ENCODE results near the gene C1orf116.

The C1orf116 gene

GRCh38 chr1:207032528-207033017 lies at the start of gene C1orf116:
TSS of gene C1orf116 (minus strand) at chr1:207032756. CDS start at chr1:207027598, 5,158 bp downstream.
- DNase-seq = no peak

DNA sequence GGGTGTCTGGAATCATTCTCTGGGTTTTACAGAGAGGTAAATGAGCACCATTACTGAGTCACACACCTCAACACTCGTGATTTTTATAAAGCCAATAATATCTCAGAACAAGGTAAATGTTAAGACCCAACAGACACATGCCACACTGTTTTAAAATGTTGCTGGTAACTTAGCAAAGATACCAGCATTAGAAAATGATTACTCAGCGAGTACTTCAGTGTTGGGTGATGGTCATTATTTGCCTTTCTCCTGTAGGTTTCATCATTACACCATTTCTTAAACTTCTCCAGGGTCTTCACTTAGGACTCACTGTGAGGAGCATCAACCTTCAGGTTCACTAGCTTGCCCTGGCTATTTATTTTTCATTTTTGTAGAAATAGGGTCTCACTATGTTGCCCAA lies 49.2 kb upstream of the C1orf116 start:
- DNase-seq = no peak

DNA sequence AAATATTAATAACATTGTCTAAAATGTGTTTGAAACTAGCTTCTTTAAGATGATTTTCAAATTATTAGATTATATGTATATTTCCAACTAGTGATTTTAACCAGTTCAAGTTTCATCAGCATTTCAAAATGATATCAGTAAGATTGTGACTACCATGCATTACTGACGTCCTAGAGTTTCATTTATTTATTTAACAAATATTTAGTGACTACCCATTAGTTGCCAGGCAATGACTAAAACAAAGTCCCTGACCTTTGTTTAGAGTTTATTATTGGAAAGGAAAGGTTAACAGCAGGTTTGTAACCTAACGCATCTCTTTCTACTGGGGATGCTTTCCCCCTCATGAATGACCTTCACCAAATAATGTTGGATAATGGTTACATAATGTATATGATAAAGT lies 48.5 kb upstream of the C1orf116 start:
- DNase-seq = no peak

DNA sequence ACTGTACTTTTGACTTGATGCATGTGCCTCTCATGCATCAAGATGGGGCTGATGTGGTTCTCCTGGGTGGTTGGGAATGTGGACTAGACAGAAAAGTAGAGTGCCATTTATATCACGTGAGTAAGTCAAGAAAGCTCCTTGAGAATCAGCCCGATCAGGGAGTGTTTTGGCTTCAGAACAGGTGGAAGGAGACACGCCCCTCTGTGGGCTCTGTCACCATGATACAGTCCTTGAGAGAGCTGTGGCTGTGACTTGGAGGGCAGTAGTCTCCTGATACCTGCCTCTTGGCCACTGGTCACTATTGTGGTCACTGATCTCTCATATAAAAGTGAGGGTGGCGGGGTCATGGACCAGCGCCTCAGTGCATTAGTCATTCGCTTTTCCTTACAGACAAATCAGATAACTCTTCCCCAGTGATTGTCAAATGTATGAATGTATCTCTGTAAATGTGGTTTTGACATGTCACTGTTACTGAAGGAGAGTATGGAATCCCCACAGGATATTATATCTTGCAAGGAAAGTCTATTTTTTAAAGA lies 47.2 kb upstream of the C1orf116 start:
- no peak for DNase-seq

GRCh38 chr1:207078578-207079132 lies 46.1 kb upstream of the C1orf116 start:
- DNase-seq = no peak

DNA sequence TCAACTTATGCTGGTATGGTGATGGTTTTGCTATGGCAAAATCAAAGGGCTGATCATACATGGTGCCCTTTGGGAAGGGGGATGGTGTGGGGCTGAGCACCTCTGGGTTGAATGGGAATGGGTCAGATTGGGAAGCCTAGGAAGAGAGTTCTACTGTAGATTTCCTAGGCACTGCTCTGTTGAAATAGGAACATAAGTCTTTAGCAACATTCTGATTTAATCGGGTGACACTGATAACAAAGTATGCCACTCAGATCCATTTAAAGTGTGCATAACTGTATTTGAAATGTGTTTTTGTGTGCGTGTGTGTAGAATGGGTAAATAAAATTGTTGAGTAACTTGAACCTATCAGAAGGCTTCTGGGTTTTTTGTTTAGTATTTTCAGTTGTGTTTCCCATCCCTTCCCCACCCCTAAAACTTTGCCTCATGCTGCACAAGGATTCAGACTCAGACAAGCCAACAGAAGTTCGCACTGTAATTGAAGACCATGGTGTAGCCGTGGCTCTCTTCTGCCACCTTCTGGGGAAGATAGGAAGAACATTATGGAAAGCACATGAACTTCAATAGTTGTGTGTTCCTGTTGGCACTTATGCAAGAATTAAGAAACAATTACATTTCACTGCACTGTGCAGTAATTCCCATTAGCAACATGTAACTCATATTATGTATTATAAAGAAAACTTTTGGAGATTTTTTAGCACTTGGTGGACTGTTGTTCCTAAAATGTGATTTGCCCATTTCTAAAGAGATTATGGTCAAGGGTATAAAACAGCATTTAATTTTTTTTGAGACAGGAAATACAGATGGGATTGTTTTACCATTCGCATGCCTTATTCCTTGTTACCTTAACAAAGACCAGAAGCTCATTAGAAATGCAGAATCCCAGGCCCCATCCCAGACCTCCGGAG lies 45.2 kb upstream of the C1orf116 start:
- peak; percentile 64 to 66 for DNase-seq

GRCh38 chr1:207077012-207077411 lies 44.5 kb upstream of the C1orf116 start:
- DNase-seq = no peak

GRCh38 chr1:207076181-207076955 lies 43.8 kb upstream of the C1orf116 start:
- DNase-seq = no peak

GRCh38 chr1:207073906-207074820 lies 41.6 kb upstream of the C1orf116 start:
- no peak for DNase-seq

GRCh38 chr1:207072233-207072632 lies 39.7 kb upstream of the C1orf116 start:
- no peak for DNase-seq

GRCh38 chr1:207071426-207071825 lies 38.9 kb upstream of the C1orf116 start:
- no peak for DNase-seq

- DNase-seq = no peak
Measured at GRCh38 chr1:207070811-207071210, 38.3 kb upstream of the C1orf116 start.

DNA sequence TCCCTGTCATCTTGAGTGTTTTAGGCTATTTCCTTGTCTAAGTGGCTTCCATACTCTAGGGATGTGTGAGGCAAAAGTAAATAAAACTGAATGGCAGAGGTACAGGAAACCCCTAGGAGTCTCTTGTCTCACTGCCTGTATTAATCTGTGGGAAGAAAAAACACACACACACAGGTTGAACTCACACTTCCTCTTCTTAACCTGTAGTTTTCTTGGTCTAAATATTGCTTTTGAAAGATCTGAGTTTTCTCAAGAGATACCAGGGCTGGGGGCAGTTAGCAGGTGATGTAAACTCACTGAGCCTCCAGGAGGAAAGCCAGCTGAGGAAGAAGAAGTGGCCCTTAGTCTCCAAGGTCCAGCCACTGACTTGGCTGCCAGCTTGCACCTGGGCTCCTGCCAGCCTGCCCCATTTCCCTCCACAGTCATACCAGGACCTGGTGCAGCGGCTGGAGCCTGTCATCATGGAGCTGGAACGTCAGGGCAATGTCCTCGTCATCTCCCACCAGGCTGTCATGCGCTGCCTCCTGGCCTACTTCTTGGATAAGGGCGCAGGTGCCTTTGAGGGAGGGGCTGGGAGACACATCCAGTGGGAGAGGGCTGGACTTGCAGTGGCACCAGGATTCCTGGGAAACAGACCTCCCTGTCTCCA lies 37.4 kb upstream of the C1orf116 start:
- DNase-seq = no peak

DNA sequence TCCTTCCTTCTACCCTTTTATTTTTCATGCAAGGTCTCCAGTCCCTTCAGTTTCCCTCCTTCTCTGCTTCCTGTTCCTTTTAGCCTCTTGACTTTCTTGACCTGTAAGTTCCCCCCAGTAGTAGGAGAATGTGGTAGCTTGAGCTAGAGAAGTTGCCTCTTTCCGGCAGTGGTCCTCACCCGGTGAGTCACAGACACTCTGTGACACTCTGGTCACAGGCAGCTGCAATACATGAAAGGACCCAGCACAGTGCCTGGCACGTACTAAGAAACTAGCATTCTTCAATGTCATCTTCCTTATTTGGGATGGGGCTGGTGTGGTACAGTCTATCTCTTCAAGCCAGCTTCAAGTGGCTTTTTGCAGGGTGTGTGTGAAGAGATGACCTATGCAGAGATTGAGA lies 36.5 kb upstream of the C1orf116 start:
- no peak for DNase-seq

DNA sequence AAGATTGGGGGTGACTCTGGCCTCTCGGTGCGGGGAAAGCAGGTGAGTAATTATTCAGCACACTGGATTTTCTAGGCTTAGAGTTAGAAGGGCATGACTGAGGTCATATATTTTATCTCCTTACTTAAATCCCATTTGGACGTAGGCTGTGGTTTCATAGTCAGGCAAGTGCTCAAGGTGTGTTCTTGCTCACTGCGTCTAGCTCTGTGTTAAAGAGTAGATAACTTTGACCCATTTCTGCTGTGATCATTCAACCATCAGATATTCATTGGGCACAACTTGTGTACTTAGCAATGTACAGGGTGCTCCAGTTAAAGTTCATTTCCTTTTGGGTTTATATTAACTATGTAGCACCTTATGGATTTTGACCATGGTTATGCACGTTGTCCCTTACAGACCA lies 35.1 kb upstream of the C1orf116 start:
- no peak for DNase-seq

- DNase-seq = no peak
Measured at GRCh38 chr1:207067185-207067584, 34.6 kb upstream of the C1orf116 start.

DNA sequence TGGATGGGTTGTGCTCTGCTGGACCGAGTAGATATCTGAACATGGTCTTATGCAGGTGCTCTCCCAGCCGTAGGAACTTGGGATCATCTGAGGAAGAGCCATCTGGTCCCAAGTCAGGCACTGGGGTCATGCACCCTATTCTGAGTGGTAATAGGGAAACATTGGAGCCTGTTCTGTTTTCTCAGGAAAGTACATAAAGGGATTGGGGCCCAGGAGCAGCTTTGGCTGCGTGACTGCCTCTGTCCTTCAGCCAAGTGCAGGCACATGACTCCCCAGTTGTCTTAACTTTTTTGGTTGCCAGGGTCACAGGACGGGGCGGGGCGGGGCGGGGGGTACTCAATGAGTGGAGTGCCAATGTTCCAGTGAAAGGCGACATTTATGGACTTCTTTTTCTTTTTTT lies 32.0 kb upstream of the C1orf116 start:
- no peak for DNase-seq

- no peak for DNase-seq
Measured at GRCh38 chr1:207063014-207063413, 30.5 kb upstream of the C1orf116 start.

DNA sequence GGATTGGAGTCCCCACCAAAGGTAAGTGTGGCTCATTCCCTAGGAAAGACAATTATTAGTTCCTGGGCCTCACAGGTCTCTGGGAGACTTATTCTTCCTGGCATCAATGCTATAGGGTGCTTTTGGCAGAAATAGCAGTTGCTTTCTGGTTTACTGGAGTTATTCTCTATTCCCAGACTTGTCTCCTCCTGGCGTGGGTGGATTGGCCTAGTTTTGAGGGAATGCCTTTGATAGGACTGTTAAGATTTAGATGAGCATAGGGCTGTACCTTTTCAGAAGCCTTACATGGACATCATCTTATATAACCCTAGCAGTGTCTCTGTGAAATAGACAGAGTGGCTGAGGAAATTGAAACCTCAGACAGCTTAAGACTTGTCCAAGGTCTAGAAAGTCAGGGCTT lies 29.5 kb upstream of the C1orf116 start:
- DNase-seq = no peak

GRCh38 chr1:207060596-207060995 lies 28.0 kb upstream of the C1orf116 start:
- DNase-seq = no peak

- no peak for DNase-seq
Measured at GRCh38 chr1:207059881-207060280, 27.3 kb upstream of the C1orf116 start.
